SW 1271 (cell line): ENCODE results near the gene SS18L1.

Experiments
- DNase-seq, 2 experiments: peaks; one replicate each; lab custom pipeline; 2025; lab: John Stamatoyannopoulos, UW

The SS18L1 gene

DNA sequence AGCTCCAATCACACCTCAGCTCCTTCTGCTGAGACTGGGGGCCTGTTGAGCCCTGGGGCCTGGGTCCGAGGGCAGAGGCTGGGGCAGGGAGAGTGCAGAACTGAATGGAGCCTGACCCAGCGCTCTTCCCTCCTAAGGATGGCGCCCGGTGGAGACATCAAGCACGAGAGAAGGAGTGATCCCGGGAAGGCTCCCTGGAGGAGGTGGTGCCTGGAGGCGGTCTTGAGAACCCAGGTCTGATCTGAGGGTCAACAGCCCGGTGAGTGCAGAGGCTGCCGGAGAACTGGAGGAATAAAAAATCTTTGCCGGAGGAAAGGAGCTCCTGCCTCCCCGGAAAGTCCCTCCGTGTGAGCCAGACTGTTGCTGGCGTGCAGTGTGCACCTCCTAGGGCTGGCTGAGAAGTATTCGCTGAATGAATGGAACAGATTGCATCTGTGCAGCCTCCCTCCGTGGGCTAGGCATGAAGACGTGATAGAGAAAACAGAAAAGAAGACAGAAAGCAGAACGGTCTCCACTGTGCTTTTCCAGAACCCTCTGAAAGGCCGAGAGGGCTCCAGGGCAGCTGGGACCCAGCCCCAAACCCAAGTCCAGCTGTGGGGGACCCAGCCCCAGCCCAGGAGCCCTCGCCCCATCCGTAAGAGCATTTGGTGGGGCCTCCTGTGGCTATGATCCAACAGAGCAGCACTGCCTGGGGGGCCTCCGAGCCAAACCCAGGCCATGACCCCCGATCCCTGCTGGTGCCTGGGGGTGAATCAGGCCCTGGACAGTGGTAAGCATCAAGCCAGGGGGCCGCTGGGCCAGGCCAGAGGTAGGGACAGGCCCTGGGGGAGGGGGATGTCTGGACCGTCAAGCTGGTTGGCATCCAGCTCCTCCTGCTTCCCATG lies 83.4 kb downstream of the SS18L1 start:
- no peak for DNase-seq

DNA sequence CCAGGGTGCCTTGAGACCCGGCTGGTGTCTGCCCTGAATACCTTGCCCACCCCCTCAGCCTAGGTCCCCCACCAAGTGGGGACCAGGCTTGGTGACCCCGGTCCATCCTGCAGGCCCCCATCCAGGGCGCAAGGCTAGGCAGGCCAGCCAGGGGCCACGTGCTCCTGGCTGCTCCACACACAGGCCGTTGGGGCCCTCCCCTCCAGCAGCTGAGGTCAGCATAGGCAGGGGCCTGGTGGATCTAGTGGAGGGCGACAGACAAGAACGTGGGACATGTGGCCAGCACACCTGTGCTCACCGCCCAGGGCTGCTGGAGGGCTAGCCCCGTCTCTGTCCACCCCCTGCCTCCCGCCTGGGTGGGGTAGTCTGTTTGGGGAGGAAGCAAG lies 84.0 kb downstream of the SS18L1 start:
- no peak for DNase-seq

DNA sequence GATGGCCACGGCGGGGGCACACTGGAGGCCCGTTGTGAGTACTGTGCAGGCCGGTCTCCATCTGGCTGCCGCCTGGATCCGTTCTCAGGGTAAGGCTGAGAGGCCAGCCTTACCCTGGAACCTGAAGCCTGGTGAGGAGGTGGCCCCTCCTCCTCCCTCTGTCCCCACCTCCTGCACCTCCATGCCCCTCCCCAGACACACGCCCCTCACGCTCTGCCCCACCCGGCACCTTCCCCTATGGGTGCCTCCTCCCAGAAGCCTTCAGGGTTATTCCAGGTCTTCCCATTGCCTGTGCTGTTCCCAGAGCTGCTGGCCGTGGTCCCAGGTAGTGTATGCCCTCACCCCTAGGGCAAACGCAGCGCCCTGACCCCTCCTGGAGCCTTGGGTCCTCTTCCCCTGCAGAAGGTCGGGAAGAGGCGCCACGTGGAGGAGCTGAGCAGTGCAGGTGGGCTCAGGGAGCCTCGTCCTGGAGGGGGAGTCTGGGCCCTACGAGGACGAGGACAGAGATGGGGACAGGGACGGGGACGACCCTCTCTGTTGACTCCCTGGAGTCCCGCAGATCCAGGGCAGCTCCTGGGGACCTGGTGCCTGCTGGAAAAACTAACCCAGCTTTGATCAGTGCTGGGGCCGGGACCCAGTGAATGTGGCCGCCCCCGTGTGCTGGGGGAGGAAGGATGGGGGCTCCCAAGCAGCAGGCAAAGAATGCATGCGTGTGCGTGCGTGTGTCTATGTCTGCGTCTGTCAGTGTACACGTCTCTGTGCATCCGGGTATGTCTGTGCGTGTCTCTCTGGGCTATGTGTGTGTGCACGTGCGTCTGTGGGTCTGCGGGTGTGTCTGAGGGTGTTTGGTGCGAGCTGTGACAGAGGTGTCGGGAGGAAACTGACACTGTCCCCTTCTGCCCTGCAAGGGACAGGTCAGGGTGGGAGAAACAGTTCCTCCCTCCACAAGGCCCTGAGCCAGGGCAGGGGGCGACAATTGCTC lies 84.7 kb downstream of the SS18L1 start:
- DNase-seq, result no peak

DNA sequence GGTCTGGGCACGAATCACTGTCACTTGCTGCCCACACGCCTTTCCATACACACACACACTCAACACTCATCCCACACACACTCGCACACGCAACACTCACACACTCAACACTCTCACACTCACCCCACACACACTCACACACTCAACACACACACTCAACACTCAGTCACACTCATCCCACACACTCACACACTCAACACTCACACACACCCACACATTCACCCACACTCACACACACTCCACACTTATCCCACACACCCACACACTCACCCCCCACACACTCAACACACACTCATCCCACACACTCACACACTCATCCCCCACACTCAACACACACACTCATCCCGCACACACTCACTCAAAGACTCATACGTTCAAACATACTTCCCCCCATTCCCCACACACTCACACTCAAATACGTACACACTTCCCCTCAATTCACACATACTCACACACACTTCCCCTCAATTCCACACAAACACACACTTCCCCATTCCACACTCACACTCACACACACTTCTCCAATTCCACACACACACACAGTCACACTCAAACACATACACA lies 85.5 kb downstream of the SS18L1 start:
- DNase-seq, result no peak

DNA sequence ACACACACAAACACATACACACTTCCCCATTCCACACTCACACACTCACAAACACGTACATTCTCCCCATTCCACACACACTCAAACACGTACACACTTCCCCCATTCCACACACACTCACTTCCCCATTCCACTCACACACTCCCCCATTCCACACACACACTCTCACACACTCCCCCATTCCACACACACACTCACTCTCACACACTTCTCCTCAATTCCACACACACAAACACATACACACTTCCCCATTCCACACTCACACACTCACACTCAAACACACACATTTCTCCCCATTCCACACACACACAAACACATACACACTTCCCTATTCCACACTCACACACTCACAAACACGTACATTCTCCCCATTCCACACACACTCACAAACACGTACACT lies 86.1 kb downstream of the SS18L1 start:
- no peak for DNase-seq

DNA sequence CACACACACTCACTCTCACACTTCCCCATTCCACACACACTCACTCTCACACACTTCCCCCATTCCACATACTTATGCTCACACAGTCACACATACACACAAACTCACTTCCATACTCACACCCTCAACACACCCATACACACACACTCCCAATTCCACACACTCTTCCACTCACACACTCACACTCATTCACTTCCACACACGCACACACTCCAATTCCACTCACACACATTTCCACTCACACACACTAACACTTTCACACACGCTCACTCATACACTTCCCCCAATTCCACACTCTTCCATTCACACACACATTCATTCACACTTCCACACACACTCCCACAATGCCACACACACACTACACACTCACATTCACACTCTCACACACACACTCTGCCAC lies 86.7 kb downstream of the SS18L1 start:
- DNase-seq, result no peak

DNA sequence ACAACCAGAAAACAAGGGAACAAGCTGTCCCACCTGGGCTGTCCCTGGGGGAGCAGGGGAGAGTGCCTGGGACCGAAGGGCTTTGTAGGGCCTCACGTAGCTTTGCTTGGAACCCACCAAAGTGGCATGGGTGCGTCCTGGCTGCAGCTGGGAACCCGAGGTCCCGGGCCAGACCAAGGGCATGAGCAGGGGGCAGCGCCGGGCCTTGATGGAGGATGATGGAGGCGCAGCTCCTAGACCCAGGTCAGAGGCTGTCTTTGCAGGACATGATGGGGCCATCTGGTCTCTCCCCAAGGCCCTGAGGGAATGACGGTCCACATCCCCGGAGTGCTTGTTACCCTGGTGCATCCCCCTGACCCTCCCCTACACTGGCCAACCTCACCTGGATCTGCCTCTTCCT lies 87.1 kb downstream of the SS18L1 start:
- no peak for DNase-seq

DNA sequence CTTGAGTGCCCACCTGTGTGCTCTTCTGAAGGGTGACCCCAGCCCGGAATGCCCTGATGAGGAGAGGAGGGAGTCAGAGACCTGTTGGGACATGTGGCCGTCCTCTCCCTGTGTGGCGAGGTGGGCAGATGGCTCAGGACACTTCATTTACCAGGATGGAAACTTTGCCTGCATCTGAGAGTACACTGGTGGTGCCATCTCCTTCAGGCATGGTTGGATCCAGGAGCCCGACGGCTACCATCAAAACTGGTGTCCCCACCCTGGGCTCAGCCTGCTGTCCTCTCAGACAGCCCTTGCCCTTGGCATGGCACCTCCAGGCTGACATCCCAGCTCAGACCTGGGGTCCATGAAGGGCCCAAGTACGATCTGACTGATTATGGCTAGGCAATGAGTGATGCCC lies 87.7 kb downstream of the SS18L1 start:
- DNase-seq, result no peak
